Vagina (tissue), 2 donors: ENCODE measurements around the gene ADGRL3. TPM values are rescaled to one million over a fixed set of nuclear protein-coding genes. Genes with fewer than 3 reads are reported as not detected.

Source experiments
- DNase-seq, 2 donors: peaks; one replicate each; pipeline ENCODE4 v3.0.0-alpha.2; 2017; ENCODE audit errors: extremely low spot score in 2 of 2
- H3K27ac ChIP-seq: fragments of 200-600 bp; sonication (generic); one replicate; pipeline ENCODE4 v1.5.1; 2019
- H3K27me3 ChIP-seq: fragments of 200-600 bp; sonication (generic); one replicate; pipeline ENCODE4 v1.5.1; 2019
- H3K36me3 ChIP-seq, 2 donors: fragments of 200-600 bp; sonication (generic); one replicate each; pipeline ENCODE4 v1.5.1; 2017 to 2019
- H3K4me1 ChIP-seq: fragments of 200-600 bp; sonication (generic); one replicate; pipeline ENCODE4 v1.5.1; 2019
- H3K4me3 ChIP-seq, 2 donors: fragments of 200-600 bp; sonication (generic); 1 replicate in 1 of 2; 2 replicates in 1 of 2; pipeline ENCODE4 v1.5.1; 2016 to 2019
- H3K9me3 ChIP-seq: fragments of 200-600 bp; sonication (generic); one replicate; pipeline ENCODE4 v1.5.1; 2019
- CTCF ChIP-seq, 3 experiments: fragments of 450-650 bp in 2 of 3; fragments of 200-600 bp in 1 of 3; sonication (generic) in 1 of 3; IDR thresholded peaks; one replicate each; pipeline ENCODE4 v1.5.1; 2017 to 2019; ENCODE audit warnings: antibody characterized with exemption in 3 of 3, mild to moderate bottlenecking in 2 of 3, moderate library complexity in 2 of 3
- POLR2A ChIP-seq, 2 donors: fragments of 450-650 bp; IDR thresholded peaks; one replicate each; pipeline ENCODE4 v1.6.1; 2017; ENCODE audit warnings: antibody characterized with exemption in 2 of 2, mild to moderate bottlenecking in 2 of 2, moderate library complexity in 2 of 2
- POLR2AphosphoS5 ChIP-seq, 2 donors: sonication (generic); formaldehyde crosslinking; IDR thresholded peaks; one replicate each; pipeline ENCODE4 v1.9.0; 2017; ENCODE audit warnings: antibody characterized with exemption in 2 of 2, mild to moderate bottlenecking in 2 of 2, low read depth in 1 of 2; ENCODE audit not compliant: insufficient read depth in 1 of 2
- intact Hi-C: fragments of 100-400 bp; cut with DNase I; formaldehyde crosslinking; loops from one replicate; pipeline ENCODE4 v1.15.1; 2023
- total RNA-seq: library from RNA; depleted of rRNA; stranded (reverse); fragments of >200 nt; gene quantifications from one replicate; pipeline ENCODE4 v1.2.3, GENCODE V29; 2016

Gene ADGRL3
- total RNA-seq, 1 donor from 2014 or later, result 16.9 TPM

GRCh38 chr4:62077406-62077805, 877.3 kb downstream of the ADGRL3 start:
- no peak for TF ChIP-seq CTCF (IDR thresholded peaks at IDR 0.05)
- no peak for TF ChIP-seq POLR2AphosphoS5 (IDR thresholded peaks at IDR 0.05; ENCODE audit: insufficient read depth in 1 of 2, low read depth in 1 of 2)
- no peak for TF ChIP-seq POLR2A (IDR thresholded peaks at IDR 0.05)
- Histone ChIP-seq H3K27ac (no peak overlapping the region), H3K27me3 (no peaks in the 10 kb centered on the region), H3K9me3 (no peaks in the 10 kb centered on the region), H3K4me1 (no peaks in the 10 kb centered on the region), H3K36me3 (no peaks in the 10 kb centered on the region), H3K4me3 (no peak overlapping the region)
- intact Hi-C loops, result no loop called here
- no peak for DNase-seq

- H3K27me3 ChIP-seq, result no peaks in the 10 kb centered on the region
- no peaks in the 10 kb centered on the region for H3K4me1 ChIP-seq
- DNase-seq, result no peak
- H3K4me3 ChIP-seq, result no peak overlapping the region
- intact Hi-C loops, result no loop called here
- no peak overlapping the region for H3K27ac ChIP-seq
- no peaks in the 10 kb centered on the region for H3K9me3 ChIP-seq
- TF ChIP-seq CTCF (IDR thresholded peaks at IDR 0.05), result no peak
- TF ChIP-seq POLR2A (IDR thresholded peaks at IDR 0.05), result no peak
- no peak for TF ChIP-seq POLR2AphosphoS5 (IDR thresholded peaks at IDR 0.05; ENCODE audit: insufficient read depth in 1 of 2, low read depth in 1 of 2)
- H3K36me3 ChIP-seq, result no peaks in the 10 kb centered on the region
Observed at GRCh38 chr4:62080431-62080830, 880.3 kb downstream of the ADGRL3 start.

GRCh38 chr4:62087706-62088105, 887.6 kb downstream of the ADGRL3 start:
- Histone ChIP-seq H3K36me3 (no peaks in the 10 kb centered on the region), H3K4me3 (no peak overlapping the region), H3K9me3 (no peaks in the 10 kb centered on the region), H3K4me1 (no peaks in the 10 kb centered on the region), H3K27me3 (no peaks in the 10 kb centered on the region), H3K27ac (no peak overlapping the region)
- TF ChIP-seq POLR2AphosphoS5 (IDR thresholded peaks at IDR 0.05; ENCODE audit: insufficient read depth in 1 of 2, low read depth in 1 of 2), result no peak
- no peak for TF ChIP-seq POLR2A (IDR thresholded peaks at IDR 0.05)
- no peak for TF ChIP-seq CTCF (IDR thresholded peaks at IDR 0.05)
- intact Hi-C loops, result no loop called here
- no peak for DNase-seq

- Histone ChIP-seq H3K27me3 (no peaks in the 10 kb centered on the region), H3K4me1 (no peaks in the 10 kb centered on the region), H3K9me3 (no peaks in the 10 kb centered on the region), H3K4me3 (no peak overlapping the region), H3K27ac (no peak overlapping the region), H3K36me3 (no peaks in the 10 kb centered on the region)
- TF ChIP-seq CTCF (IDR thresholded peaks at IDR 0.05), result no peak
- no peak for TF ChIP-seq POLR2AphosphoS5 (IDR thresholded peaks at IDR 0.05; ENCODE audit: insufficient read depth in 1 of 2, low read depth in 1 of 2)
- no peak for TF ChIP-seq POLR2A (IDR thresholded peaks at IDR 0.05)
- intact Hi-C loops, result no loop called here
- no peak for DNase-seq
Observed at GRCh38 chr4:62093735-62094134, 893.6 kb downstream of the ADGRL3 start.

- DNase-seq, result no peak
- TF ChIP-seq POLR2A (IDR thresholded peaks at IDR 0.05), result no peak
- TF ChIP-seq POLR2AphosphoS5 (IDR thresholded peaks at IDR 0.05; ENCODE audit: insufficient read depth in 1 of 2, low read depth in 1 of 2), result no peak
- TF ChIP-seq CTCF (IDR thresholded peaks at IDR 0.05), result no peak
- Histone ChIP-seq H3K36me3 (no peaks in the 10 kb centered on the region), H3K27me3 (no peaks in the 10 kb centered on the region), H3K4me3 (no peak overlapping the region), H3K4me1 (no peaks in the 10 kb centered on the region), H3K27ac (no peak overlapping the region), H3K9me3 (no peaks in the 10 kb centered on the region)
- intact Hi-C loops, result loop anchor here (2.0 kb wide), 1 partner anchor 36 kb away; no protein-coding TSS in a partner anchor
Observed at GRCh38 chr4:62096881-62097280, 896.8 kb downstream of the ADGRL3 start.
